ENCODE results near the gene ADD3.

The ADD3 gene

GRCh38 chr10:110077436-110078130 is 69.8 kb downstream of the ADD3 start:
- H3K9ac ChIP-seq (ENCODE audit: low read length): no peak overlapping the region
- H3K4me3 ChIP-seq (ENCODE audit: low read length): no peak overlapping the region
- H3K4me1 ChIP-seq (ENCODE audit: control insufficient read depth, low read depth, low read length): peaks cover 17% of the 10 kb centered on the region

GRCh38 chr10:110078317-110078716 is 70.5 kb downstream of the ADD3 start:
- H3K36me3 ChIP-seq (ENCODE audit: control insufficient read depth, low read depth, low read length): no peaks in the 10 kb centered on the region
- no peak overlapping the region for H3K9ac ChIP-seq (ENCODE audit: low read length)
- H3K9me3 ChIP-seq (ENCODE audit: control insufficient read depth, low read depth, low read length): no peaks in the 10 kb centered on the region
- H3K27ac ChIP-seq (ENCODE audit: low read length): no peak overlapping the region
- no peak overlapping the region for H3K4me3 ChIP-seq (ENCODE audit: low read length)
- H3K4me1 ChIP-seq (ENCODE audit: control insufficient read depth, low read depth, low read length): peaks cover 17% of the 10 kb centered on the region
- no peaks in the 10 kb centered on the region for H3K27me3 ChIP-seq (ENCODE audit: control insufficient read depth, insufficient read depth, low read length)

More at GRCh38 chr10:110077436-110078130, 69.8 kb downstream of the ADD3 start:
- no peaks in the 10 kb centered on the region for H3K9me3 ChIP-seq (ENCODE audit: control insufficient read depth, low read depth, low read length)
- no peak overlapping the region for H3K27ac ChIP-seq (ENCODE audit: low read length)
- H3K27me3 ChIP-seq (ENCODE audit: control insufficient read depth, insufficient read depth, low read length): no peaks in the 10 kb centered on the region
- no peaks in the 10 kb centered on the region for H3K36me3 ChIP-seq (ENCODE audit: control insufficient read depth, low read depth, low read length)

GRCh38 chr10:110081911-110082310 is 74.1 kb downstream of the ADD3 start:
- Histone ChIP-seq H3K9me3 (ENCODE audit: control insufficient read depth, low read depth, low read length) (no peaks in the 10 kb centered on the region), H3K27me3 (ENCODE audit: control insufficient read depth, insufficient read depth, low read length) (no peaks in the 10 kb centered on the region), H3K36me3 (ENCODE audit: control insufficient read depth, low read depth, low read length) (no peaks in the 10 kb centered on the region), H3K27ac (ENCODE audit: low read length) (no peak overlapping the region), H3K9ac (ENCODE audit: low read length) (no peak overlapping the region), H3K4me3 (ENCODE audit: low read length) (no peak overlapping the region), H3K4me1 (ENCODE audit: control insufficient read depth, low read depth, low read length) (peaks cover 23% of the 10 kb centered on the region)

GRCh38 chr10:110083884-110084283 is 76.1 kb downstream of the ADD3 start:
- Histone ChIP-seq H3K36me3 (ENCODE audit: control insufficient read depth, low read depth, low read length) (no peaks in the 10 kb centered on the region), H3K27ac (ENCODE audit: low read length) (no peak overlapping the region), H3K9me3 (ENCODE audit: control insufficient read depth, low read depth, low read length) (no peaks in the 10 kb centered on the region), H3K9ac (ENCODE audit: low read length) (no peak overlapping the region), H3K4me1 (ENCODE audit: control insufficient read depth, low read depth, low read length) (peaks cover 21% of the 10 kb centered on the region), H3K4me3 (ENCODE audit: low read length) (no peak overlapping the region), H3K27me3 (ENCODE audit: control insufficient read depth, insufficient read depth, low read length) (no peaks in the 10 kb centered on the region)

- Histone ChIP-seq H3K4me3 (ENCODE audit: low read length) (no peak overlapping the region), H3K36me3 (ENCODE audit: control insufficient read depth, low read depth, low read length) (no peaks in the 10 kb centered on the region), H3K9ac (ENCODE audit: low read length) (no peak overlapping the region)
Observed at GRCh38 chr10:110087682-110088081, 79.9 kb downstream of the ADD3 start.

GRCh38 chr10:110088367-110089104 is 80.8 kb downstream of the ADD3 start:
- H3K27me3 ChIP-seq (ENCODE audit: control insufficient read depth, insufficient read depth, low read length): no peaks in the 10 kb centered on the region
- peaks cover 9% of the 10 kb centered on the region for H3K4me1 ChIP-seq (ENCODE audit: control insufficient read depth, low read depth, low read length)
- no peaks in the 10 kb centered on the region for H3K9me3 ChIP-seq (ENCODE audit: control insufficient read depth, low read depth, low read length)
- no peak overlapping the region for H3K27ac ChIP-seq (ENCODE audit: low read length)
- no peak overlapping the region for H3K4me3 ChIP-seq (ENCODE audit: low read length)
- no peaks in the 10 kb centered on the region for H3K36me3 ChIP-seq (ENCODE audit: control insufficient read depth, low read depth, low read length)
- no peak overlapping the region for H3K9ac ChIP-seq (ENCODE audit: low read length)

More at GRCh38 chr10:110087682-110088081, 79.9 kb downstream of the ADD3 start:
- Histone ChIP-seq H3K4me1 (ENCODE audit: control insufficient read depth, low read depth, low read length) (peaks cover 11% of the 10 kb centered on the region), H3K27ac (ENCODE audit: low read length) (no peak overlapping the region), H3K9me3 (ENCODE audit: control insufficient read depth, low read depth, low read length) (no peaks in the 10 kb centered on the region), H3K27me3 (ENCODE audit: control insufficient read depth, insufficient read depth, low read length) (no peaks in the 10 kb centered on the region)

- Histone ChIP-seq H3K27me3 (ENCODE audit: control insufficient read depth, insufficient read depth, low read length) (no peaks in the 10 kb centered on the region), H3K36me3 (ENCODE audit: control insufficient read depth, low read depth, low read length) (no peaks in the 10 kb centered on the region), H3K4me3 (ENCODE audit: low read length) (no peak overlapping the region), H3K4me1 (ENCODE audit: control insufficient read depth, low read depth, low read length) (no peaks in the 10 kb centered on the region), H3K9ac (ENCODE audit: low read length) (no peak overlapping the region), H3K27ac (ENCODE audit: low read length) (no peak overlapping the region), H3K9me3 (ENCODE audit: control insufficient read depth, low read depth, low read length) (no peaks in the 10 kb centered on the region)
Observed at GRCh38 chr10:110091830-110092229, 84.0 kb downstream of the ADD3 start.

- H3K9me3 ChIP-seq (ENCODE audit: control insufficient read depth, low read depth, low read length): no peaks in the 10 kb centered on the region
- H3K27me3 ChIP-seq (ENCODE audit: control insufficient read depth, insufficient read depth, low read length): no peaks in the 10 kb centered on the region
- H3K36me3 ChIP-seq (ENCODE audit: control insufficient read depth, low read depth, low read length): no peaks in the 10 kb centered on the region
- H3K27ac ChIP-seq (ENCODE audit: low read length): no peak overlapping the region
- no peak overlapping the region for H3K9ac ChIP-seq (ENCODE audit: low read length)
- no peaks in the 10 kb centered on the region for H3K4me1 ChIP-seq (ENCODE audit: control insufficient read depth, low read depth, low read length)
- no peak overlapping the region for H3K4me3 ChIP-seq (ENCODE audit: low read length)
Observed at GRCh38 chr10:110093722-110094121, 85.9 kb downstream of the ADD3 start.

- Histone ChIP-seq H3K36me3 (ENCODE audit: control insufficient read depth, low read depth, low read length) (no peaks in the 10 kb centered on the region), H3K27ac (ENCODE audit: low read length) (no peak overlapping the region), H3K9ac (ENCODE audit: low read length) (no peak overlapping the region), H3K4me3 (ENCODE audit: low read length) (no peak overlapping the region), H3K9me3 (ENCODE audit: control insufficient read depth, low read depth, low read length) (no peaks in the 10 kb centered on the region), H3K27me3 (ENCODE audit: control insufficient read depth, insufficient read depth, low read length) (no peaks in the 10 kb centered on the region), H3K4me1 (ENCODE audit: control insufficient read depth, low read depth, low read length) (no peaks in the 10 kb centered on the region)
Observed at GRCh38 chr10:110094786-110095185, 87.0 kb downstream of the ADD3 start.

- no peak overlapping the region for H3K27ac ChIP-seq (ENCODE audit: low read length)
- H3K36me3 ChIP-seq (ENCODE audit: control insufficient read depth, low read depth, low read length): peaks cover 7% of the 10 kb centered on the region
- no peaks in the 10 kb centered on the region for H3K4me1 ChIP-seq (ENCODE audit: control insufficient read depth, low read depth, low read length)
- no peaks in the 10 kb centered on the region for H3K27me3 ChIP-seq (ENCODE audit: control insufficient read depth, insufficient read depth, low read length)
- H3K9me3 ChIP-seq (ENCODE audit: control insufficient read depth, low read depth, low read length): no peaks in the 10 kb centered on the region
- no peak overlapping the region for H3K4me3 ChIP-seq (ENCODE audit: low read length)
- no peak overlapping the region for H3K9ac ChIP-seq (ENCODE audit: low read length)
Observed at GRCh38 chr10:110101464-110102144, 93.8 kb downstream of the ADD3 start.

- Histone ChIP-seq H3K9ac (ENCODE audit: low read length) (no peak overlapping the region), H3K4me1 (ENCODE audit: control insufficient read depth, low read depth, low read length) (no peaks in the 10 kb centered on the region), H3K27ac (ENCODE audit: low read length) (no peak overlapping the region), H3K36me3 (ENCODE audit: control insufficient read depth, low read depth, low read length) (peaks cover 7% of the 10 kb centered on the region), H3K9me3 (ENCODE audit: control insufficient read depth, low read depth, low read length) (no peaks in the 10 kb centered on the region), H3K4me3 (ENCODE audit: low read length) (no peak overlapping the region), H3K27me3 (ENCODE audit: control insufficient read depth, insufficient read depth, low read length) (no peaks in the 10 kb centered on the region)
Observed at GRCh38 chr10:110103921-110104461, 96.2 kb downstream of the ADD3 start.
